ENCODE measurements around the gene ARMC5.

ARMC5 gene

DNA sequence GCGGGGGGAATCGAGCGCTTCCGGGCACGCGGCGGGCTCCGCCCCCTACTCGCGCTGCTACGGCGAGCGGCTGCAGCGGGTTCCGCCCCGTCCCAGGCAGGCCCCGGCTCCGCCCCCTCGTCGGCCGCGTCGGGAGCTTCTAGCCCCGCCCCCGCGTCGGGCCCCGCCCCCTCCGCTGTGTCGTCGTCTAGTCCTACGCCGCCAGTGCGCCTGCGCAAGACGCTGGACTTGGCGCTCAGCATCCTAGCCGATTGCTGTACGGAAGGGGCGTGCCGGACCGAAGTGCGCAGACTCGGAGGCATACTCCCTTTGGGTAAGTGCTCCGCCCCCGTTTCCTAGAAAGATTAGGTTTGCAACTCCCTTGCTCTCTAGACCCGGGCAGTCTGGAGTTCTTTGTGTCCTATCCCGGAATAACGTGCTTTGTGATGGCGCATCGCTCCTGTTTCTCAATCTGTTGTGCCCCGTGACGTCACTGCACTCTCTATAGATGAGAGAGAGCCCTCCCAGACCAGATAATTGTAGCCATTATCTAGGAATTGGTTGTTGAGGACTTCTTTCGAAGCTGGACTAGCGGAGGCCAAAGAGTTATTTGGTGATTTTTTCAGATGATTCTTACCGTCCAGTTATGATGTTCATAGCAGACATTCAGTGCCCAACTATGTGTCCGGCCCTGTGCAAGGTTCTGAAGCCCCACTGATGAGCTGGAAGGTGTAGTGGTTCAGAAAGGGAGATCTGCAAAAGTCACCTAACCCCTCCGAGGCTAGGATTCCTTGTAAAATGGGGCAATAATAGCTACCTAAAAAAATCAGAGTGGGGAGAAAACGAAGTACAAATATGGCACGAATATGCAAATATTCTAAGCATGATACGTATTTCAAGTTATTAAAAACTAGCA is 633 bp downstream of the ARMC5 start:
- DNase-seq (ENCODE audit: extremely low spot score) = peak; percentile 99
- TF ChIP-seq, protein P1, sequence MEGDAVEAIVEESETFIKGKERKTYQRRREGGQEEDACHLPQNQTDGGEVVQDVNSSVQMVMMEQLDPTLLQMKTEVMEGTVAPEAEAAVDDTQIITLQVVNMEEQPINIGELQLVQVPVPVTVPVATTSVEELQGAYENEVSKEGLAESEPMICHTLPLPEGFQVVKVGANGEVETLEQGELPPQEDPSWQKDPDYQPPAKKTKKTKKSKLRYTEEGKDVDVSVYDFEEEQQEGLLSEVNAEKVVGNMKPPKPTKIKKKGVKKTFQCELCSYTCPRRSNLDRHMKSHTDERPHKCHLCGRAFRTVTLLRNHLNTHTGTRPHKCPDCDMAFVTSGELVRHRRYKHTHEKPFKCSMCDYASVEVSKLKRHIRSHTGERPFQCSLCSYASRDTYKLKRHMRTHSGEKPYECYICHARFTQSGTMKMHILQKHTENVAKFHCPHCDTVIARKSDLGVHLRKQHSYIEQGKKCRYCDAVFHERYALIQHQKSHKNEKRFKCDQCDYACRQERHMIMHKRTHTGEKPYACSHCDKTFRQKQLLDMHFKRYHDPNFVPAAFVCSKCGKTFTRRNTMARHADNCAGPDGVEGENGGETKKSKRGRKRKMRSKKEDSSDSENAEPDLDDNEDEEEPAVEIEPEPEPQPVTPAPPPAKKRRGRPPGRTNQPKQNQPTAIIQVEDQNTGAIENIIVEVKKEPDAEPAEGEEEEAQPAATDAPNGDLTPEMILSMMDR (IDR thresholded peaks at IDR 0.05; ENCODE audit: control extremely low read depth, extremely low read depth, low read depth, missing control alignments) = no peak
- ChIA-PET POLR2A (interaction anchor here (0.6 to 1.7 kb wide), 2 partner anchors 17 to 280 kb away, joined by 3 to 9 read pairs; partner anchors contain the start of gene FUS), CTCF (interaction anchor here (0.7 to 9.6 kb wide), 31 partner anchors 9 to 506 kb away, joined by 3 to 105 read pairs (median 5); partner anchors contain the start of genes KAT8, RUSF1, SLC5A2 and TGFB1I1)

DNA sequence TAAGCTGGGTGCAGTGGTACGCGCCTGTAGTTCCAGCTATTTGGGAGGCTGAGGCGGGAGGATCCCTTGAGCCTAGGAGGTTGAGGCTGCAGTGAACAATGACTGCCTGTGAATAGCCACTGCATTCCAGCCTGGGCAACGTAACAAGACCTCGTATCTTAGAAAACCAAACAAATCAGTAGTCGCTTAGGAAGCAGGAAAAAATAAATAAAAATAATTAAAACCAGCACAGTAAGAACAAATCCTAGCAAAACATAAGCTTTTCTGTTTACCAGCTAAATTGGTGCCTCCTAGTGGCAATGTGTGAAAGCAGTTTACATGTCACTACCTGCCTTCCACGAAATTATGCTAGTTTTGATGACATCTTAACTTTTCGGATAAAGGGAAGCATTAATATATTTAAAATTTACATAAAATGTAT is 1.3 kb downstream of the ARMC5 start:
- TF ChIP-seq, protein P1 (IDR thresholded peaks at IDR 0.05; ENCODE audit: control extremely low read depth, extremely low read depth, low read depth, missing control alignments) = peak; percentile 77
- CTCF ChIA-PET = interaction anchor here (0.7 to 9.6 kb wide), 31 partner anchors 8 to 416 kb away, joined by 3 to 105 read pairs (median 5); partner anchors contain the start of genes KAT8, RUSF1, SLC5A2 and TGFB1I1
- DNase-seq (ENCODE audit: extremely low spot score) = peak; percentile 45

DNA sequence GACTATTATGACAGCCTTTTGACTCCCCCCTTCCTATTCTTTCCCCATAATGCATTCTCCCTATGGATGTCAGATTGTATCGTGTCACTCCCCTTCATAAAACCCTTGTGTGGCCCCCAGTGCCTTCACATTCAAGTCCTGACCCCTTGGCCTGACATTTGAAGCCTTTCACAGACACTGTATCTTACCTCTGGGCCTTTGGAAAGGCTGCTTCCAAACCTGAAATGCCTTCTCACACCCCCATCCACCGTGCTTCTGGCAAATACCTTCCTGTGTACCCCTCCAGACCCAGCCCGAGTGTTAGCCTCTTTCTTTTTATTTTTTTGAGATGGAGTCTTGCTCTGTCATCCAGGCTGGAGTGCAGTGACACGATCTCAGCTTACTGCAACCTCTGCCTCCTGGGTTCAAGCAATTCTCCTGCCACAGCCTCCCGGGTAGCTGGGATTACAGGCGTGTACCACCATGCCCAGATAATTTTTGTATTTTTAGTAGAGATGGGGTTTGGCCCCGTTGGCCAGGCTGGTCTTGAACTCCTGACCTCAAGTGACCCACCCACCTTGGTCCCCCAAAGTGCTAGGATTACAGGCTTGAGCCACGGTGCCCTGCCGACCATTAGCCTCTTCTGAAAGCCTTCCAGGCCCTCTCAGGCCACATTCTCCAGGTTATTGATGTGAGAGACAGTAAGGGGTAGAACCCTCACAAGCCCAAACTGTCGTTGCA is 2.1 kb downstream of the ARMC5 start:
- CTCF ChIA-PET = interaction anchor here (0.7 to 9.6 kb wide), 28 partner anchors 7 to 416 kb away, joined by 3 to 105 read pairs (median 4); partner anchors contain the start of genes KAT8, RUSF1, SLC5A2 and TGFB1I1
- no peak for DNase-seq (ENCODE audit: extremely low spot score)
- POLR2A ChIA-PET = no interaction called here
- TF ChIP-seq, protein P1 (IDR thresholded peaks at IDR 0.05; ENCODE audit: control extremely low read depth, extremely low read depth, low read depth, missing control alignments) = no peak

More for the DNA sequence above, 1.3 kb downstream of the ARMC5 start:
- POLR2A ChIA-PET = interaction anchor here (1.7 kb wide), 1 partner anchor 280 kb away, joined by 9 read pairs; the partner anchor contains the start of gene FUS

DNA sequence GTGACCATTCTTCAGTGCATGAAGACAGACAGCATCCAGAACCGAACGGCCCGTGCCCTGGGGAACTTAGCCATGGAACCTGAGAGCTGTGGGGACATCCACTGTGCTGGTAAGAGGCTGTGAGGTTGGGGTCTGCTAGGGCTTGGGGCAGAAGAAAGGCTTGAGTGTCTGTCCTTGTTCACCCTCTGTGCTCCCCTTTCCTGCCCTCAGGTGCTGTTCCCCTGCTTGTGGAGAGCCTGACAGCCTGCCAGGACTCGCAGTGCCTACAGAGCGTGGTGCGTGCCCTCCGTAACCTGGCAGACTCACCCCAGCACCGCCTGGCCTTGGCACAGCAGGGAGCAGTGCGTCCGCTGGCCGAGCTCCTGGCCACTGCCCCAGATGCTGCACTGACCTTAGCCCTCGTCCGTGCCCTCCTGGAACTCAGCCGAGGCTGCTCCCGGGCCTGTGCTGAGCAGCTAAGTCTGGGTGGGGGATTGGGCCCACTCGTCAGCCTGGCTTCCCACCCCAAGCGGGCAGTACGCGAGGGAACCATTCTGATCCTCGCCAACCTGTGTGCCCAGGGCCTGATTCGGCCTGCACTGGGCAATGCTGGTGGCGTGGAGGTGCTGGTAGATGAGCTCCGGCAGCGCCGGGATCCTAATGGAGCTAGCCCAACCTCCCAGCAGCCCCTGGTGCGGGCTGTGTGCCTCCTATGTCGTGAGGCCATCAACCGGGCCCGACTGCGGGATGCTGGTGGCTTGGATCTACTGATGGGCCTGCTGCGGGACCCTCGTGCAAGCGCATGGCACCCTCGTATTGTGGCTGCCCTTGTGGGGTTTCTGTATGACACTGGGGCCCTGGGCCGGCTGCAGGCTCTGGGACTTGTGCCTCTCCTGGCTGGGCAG is 2.9 kb downstream of the ARMC5 start:
- CTCF ChIA-PET = interaction anchor here (0.7 to 9.6 kb wide), 5 partner anchors 12 to 406 kb away, joined by 3 to 105 read pairs (median 21); partner anchors contain the start of gene ZNF843
- POLR2A ChIA-PET = no interaction called here
- no peak for DNase-seq (ENCODE audit: extremely low spot score)
- TF ChIP-seq, protein P1 (IDR thresholded peaks at IDR 0.05; ENCODE audit: control extremely low read depth, extremely low read depth, low read depth, missing control alignments) = no peak

DNA sequence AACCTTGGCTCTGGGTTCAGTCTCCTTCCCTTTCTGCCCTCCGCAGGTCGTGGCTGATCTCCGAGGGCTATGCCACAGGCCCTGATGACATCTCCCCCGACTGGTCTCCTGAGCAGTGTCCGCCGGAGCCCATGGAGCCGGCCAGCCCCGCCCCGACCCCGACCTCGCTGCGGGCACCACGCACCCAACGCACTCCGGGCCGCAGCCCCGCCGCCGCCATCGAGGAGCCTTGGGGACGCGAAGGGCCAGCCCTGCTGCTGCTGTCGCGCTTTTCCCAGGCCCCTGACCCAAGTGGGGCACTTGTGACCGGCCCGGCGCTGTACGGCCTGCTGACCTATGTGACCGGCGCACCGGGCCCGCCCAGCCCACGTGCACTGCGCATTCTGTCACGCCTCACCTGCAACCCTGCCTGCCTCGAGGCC is 5.1 kb downstream of the ARMC5 start:
- no peak for DNase-seq (ENCODE audit: extremely low spot score)
- TF ChIP-seq, protein P1 (IDR thresholded peaks at IDR 0.05; ENCODE audit: control extremely low read depth, extremely low read depth, low read depth, missing control alignments) = no peak
- ChIA-PET POLR2A (no interaction called here), CTCF (interaction anchor here (1.5 kb wide), 1 partner anchor 12 kb away, joined by 4 read pairs; no protein-coding TSS in a partner anchor)
